A549 (cell line): ENCODE data around the gene TMEM39B. TPM values are rescaled to one million over a fixed set of nuclear protein-coding genes. Genes with fewer than 3 reads are reported as not detected.
A peak's percentile ranks its signal among the peaks of the same experiment; 100 is the strongest.

Experiments used
- ATAC-seq, 2 experiments: fragments of 200-7000 bp in 1 of 2; fragments of >200 bp in 1 of 2; cut with Nextera tagmentation in 1 of 2; cut with Tn5 transposase in 1 of 2; 3 replicates each; pipeline versions ENCODE4 v1.8.0 to v1.9.1; 2018 to 2020; ENCODE audit warnings: mild to moderate bottlenecking in 1 of 2, moderate library complexity in 1 of 2
- CTCF ChIA-PET: fragments of 300-600 bp; sonication (Branson Sonifier 250); formaldehyde crosslinking; extraction: SDS; loops from one replicate; lab custom pipeline; 2021; ENCODE audit warnings: antibody characterized with exemption, inconsistent platforms; lab: Yijun Ruan, JAX
- POLR2A ChIA-PET: fragments of 350-600 bp; formaldehyde crosslinking; extraction: SDS; loops from one replicate; lab custom pipeline; 2021; ENCODE audit warnings: antibody characterized with exemption, inconsistent platforms; lab: Yijun Ruan, JAX
- DNase-seq, 2 experiments: peaks; one replicate each; pipeline versions ENCODE4 v3.0.0 to v3.0.0-alpha.2; 2011 to 2016; ENCODE audit warnings: low read depth in 1 of 2, low spot score in 1 of 2
- FAIRE-seq: peaks from 2 replicates; lab custom pipeline; 2011; peaks lifted over from hg19 to GRCh38; lab: Jason Lieb, UNC
- H3K27ac ChIP-seq, 2 experiments: fragments of >200 bp; sonication (Bioruptor Twin); formaldehyde crosslinking; 3 replicates each; pipeline ENCODE4 v1.5.1; 2016 to 2017
- H3K4me1 ChIP-seq: fragments of >200 bp; sonication (Bioruptor Twin); formaldehyde crosslinking; 3 replicates; pipeline ENCODE4 v1.6.1; 2016
- H3K4me2 ChIP-seq: fragments of >200 bp; sonication (Bioruptor Twin); formaldehyde crosslinking; 3 replicates; pipeline ENCODE4 v1.6.1; 2016
- H3K4me3 ChIP-seq: fragments of >200 bp; sonication (Bioruptor Twin); formaldehyde crosslinking; 3 replicates; pipeline ENCODE4 v1.5.1; 2016
- H3K9me3 ChIP-seq: fragments of >200 bp; sonication (Bioruptor Twin); formaldehyde crosslinking; 3 replicates; pipeline ENCODE4 v1.6.1; 2016
- BHLHE40 ChIP-seq: IDR thresholded peaks from 2 replicates; pipeline ENCODE4 v1.6.1; 2012; ENCODE audit warnings: low read depth, low read length, inconsistent platforms
- CEBPB ChIP-seq, 2 experiments: fragments of >200 bp in 1 of 2; sonication (Bioruptor Twin) in 1 of 2; formaldehyde crosslinking in 1 of 2; IDR thresholded peaks; 2 replicates each; pipeline ENCODE4 v1.6.1; 2012 to 2016
- EHF ChIP-seq: fragments of 250-450 bp; sonication (Bioruptor Pico); IDR thresholded peaks from 2 replicates; pipeline ENCODE4 v1.5.0; 2020; ENCODE audit warnings: mild to moderate bottlenecking
- FOXS1 ChIP-seq: fragments of 250-450 bp; sonication (Bioruptor Pico); IDR thresholded peaks from 2 replicates; pipeline ENCODE4 v1.5.0; 2020; ENCODE audit warnings: mild to moderate bottlenecking, moderate library complexity
- HDAC2 ChIP-seq: fragments of 200-600 bp; sonication (generic); IDR thresholded peaks from 2 replicates; pipeline ENCODE4 v1.6.1; 2016
- HOXB13 ChIP-seq: fragments of 250-450 bp; sonication (Bioruptor Pico); IDR thresholded peaks from 2 replicates; pipeline ENCODE4 v1.5.0; 2020; ENCODE audit warnings: low read depth, mild to moderate bottlenecking, moderate library complexity
- JUN ChIP-seq, 2 experiments: fragments of >200 bp; sonication (Bioruptor Twin); formaldehyde crosslinking; IDR thresholded peaks; 2 replicates in 1 of 2; 3 replicates in 1 of 2; pipeline ENCODE4 v1.6.1; 2016 to 2017
- POLR2A ChIP-seq: IDR thresholded peaks from 2 replicates; pipeline ENCODE4 v1.6.1; 2012; ENCODE audit warnings: mild to moderate bottlenecking, low read length
- POLR2AphosphoS2 ChIP-seq: conservative IDR thresholded peaks from 2 replicates; pipeline ENCODE4 v1.6.1; 2012; ENCODE audit warnings: low read length, improper control_type of control experiment, inconsistent platforms
- RCOR1 ChIP-seq: fragments of 150-350 bp; IDR thresholded peaks from 2 replicates; pipeline ENCODE4 v1.6.1; 2014; ENCODE audit warnings: antibody characterized with exemption, low read length, low read depth
- TP53 ChIP-seq: fragments of 250-450 bp; sonication (Bioruptor Pico); IDR thresholded peaks from 2 replicates; pipeline ENCODE4 v1.5.0; 2021; ENCODE audit warnings: mild to moderate bottlenecking, moderate library complexity
- ZC3H11A ChIP-seq: fragments of 450-650 bp; IDR thresholded peaks from 2 replicates; pipeline ENCODE4 v1.6.1; 2014; ENCODE audit warnings: antibody characterized with exemption, mild to moderate bottlenecking
- ZSCAN20 ChIP-seq: fragments of 250-450 bp; sonication (Bioruptor Pico); IDR thresholded peaks from 2 replicates; pipeline ENCODE4 v1.8.0; 2022; ENCODE audit warnings: mild to moderate bottlenecking, moderate library complexity
- WGBS: methylation state at CpG from one replicate; pipeline ENCODE4 v1.1.6; 2017; ENCODE audit errors: missing lambda C conversion rate; 5-methylcytosine and 5-hydroxymethylcytosine counted together
- polyA plus RNA-seq, 4 experiments: library from polyadenylated mRNA; depleted of rRNA in 3 of 4; stranded (reverse); fragments of >200 nt; fragmentation: RNase III in 1 of 4; extraction: RNeasy Plus Mini Kit Qiagen cat#74134 plus additional on column Dnase treatment in 1 of 4; gene quantifications; 2 replicates in 3 of 4; 3 replicates in 1 of 4; pipeline ENCODE4 v1.2.3, GENCODE V29; 2011 to 2017
- TF ChIP-seq, protein P1 (sequence below): fragments of 150-350 bp; IDR thresholded peaks from 2 replicates; pipeline ENCODE4 v1.6.1; 2014; ENCODE audit warnings: low read depth, mild to moderate bottlenecking, low read length
- TF ChIP-seq, protein P2 (sequence below): fragments of 250-450 bp; sonication (Bioruptor Pico); IDR thresholded peaks from 2 replicates; pipeline ENCODE4 v1.5.0; 2021; ENCODE audit warnings: mild to moderate bottlenecking, moderate library complexity, borderline replicate concordance

The TMEM39B gene
- polyA plus RNA-seq, 2 of the 4 experiments (the other 2 are of a cell fraction) = 8.5 to 10.8 TPM

DNA sequence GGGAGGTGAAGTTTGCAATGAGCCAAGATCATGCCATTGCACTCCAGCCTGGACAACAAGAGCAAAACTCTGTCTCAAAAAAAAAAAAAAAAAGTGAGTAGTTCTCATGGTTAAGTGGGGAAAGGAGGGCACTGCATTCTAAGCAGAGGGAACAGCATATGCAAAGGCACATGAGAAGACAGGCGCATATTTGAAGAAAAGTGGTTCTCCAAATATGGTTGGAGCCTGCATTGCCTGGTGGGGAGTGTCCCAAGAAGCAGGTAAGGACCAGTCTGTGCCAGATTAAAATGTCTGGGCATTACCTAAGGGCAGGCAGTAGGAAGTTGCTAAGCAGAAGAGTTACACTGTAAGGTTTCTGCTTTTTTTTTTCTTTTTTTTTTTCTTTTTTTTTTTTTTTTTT is 32.6 kb downstream of the TMEM39B start:
- CTCF ChIA-PET = no interaction called here
- POLR2A ChIA-PET = no interaction called here
- 93% methylated on average over 1 of the region's 1 CpG for WGBS
- DNase-seq (no peak), FAIRE-seq (no peak), ATAC-seq (no peak)
- Histone ChIP-seq H3K9me3 (no peaks in the 10 kb centered on the region), H3K4me3 (no peak overlapping the region), H3K4me1 (peaks cover 17% of the 10 kb centered on the region; the same call in 2 of the 3 replicates), H3K27ac (no peak overlapping the region)
- TF ChIP-seq JUN (IDR thresholded peaks at IDR 0.05) (no peak), HDAC2 (no peak), CEBPB (IDR thresholded peaks at IDR 0.05) (no peak), RCOR1 (no peak), EHF (CRISPR knock-in tag) (no peak), ZC3H11A (no peak), POLR2A (no peak)
- TF ChIP-seq, protein P1, sequence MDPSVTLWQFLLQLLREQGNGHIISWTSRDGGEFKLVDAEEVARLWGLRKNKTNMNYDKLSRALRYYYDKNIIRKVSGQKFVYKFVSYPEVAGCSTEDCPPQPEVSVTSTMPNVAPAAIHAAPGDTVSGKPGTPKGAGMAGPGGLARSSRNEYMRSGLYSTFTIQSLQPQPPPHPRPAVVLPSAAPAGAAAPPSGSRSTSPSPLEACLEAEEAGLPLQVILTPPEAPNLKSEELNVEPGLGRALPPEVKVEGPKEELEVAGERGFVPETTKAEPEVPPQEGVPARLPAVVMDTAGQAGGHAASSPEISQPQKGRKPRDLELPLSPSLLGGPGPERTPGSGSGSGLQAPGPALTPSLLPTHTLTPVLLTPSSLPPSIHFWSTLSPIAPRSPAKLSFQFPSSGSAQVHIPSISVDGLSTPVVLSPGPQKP = no peak
- TF ChIP-seq, protein P2, sequence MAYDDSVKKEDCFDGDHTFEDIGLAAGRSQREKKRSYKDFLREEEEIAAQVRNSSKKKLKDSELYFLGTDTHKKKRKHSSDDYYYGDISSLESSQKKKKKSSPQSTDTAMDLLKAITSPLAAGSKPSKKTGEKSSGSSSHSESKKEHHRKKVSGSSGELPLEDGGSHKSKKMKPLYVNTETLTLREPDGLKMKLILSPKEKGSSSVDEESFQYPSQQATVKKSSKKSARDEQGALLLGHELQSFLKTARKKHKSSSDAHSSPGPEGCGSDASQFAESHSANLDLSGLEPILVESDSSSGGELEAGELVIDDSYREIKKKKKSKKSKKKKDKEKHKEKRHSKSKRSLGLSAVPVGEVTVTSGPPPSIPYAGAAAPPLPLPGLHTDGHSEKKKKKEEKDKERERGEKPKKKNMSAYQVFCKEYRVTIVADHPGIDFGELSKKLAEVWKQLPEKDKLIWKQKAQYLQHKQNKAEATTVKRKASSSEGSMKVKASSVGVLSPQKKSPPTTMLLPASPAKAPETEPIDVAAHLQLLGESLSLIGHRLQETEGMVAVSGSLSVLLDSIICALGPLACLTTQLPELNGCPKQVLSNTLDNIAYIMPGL = no peak
- TF ChIP-seq, all 56 proteins: peak for 0
- no peak overlapping the region for H3K4me2 ChIP-seq

DNA sequence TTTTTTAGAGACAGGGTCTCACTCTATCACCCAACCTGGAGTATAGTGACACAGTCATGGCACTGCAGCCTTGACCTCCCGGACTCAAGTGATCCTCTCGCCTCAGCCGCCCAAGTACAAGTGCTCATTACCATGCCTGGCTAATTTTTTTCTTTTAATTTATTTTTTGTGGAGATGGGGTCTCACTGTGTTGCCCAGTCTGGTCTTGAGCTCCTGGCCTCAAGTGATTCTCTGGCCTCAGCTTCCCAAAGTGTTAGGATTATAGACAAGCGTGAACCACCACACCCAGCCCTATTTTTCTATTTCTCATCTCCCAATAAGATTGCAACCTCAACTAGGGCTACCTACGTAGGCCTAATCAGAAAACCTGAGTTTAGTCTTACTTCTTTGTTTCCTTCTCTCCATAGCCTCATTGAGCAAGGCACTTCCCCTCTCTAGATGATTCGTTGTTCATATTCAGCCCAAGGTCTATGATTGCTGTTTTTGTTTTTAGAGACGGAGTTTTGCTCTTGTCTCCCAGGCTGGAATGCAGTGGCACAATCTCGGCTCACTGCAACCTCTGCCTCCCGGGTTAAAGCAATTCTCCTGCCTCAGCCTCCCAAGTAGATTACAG is 34.0 kb downstream of the TMEM39B start:
- TF ChIP-seq HOXB13 (CRISPR knock-in tag) (no peak), TP53 (CRISPR knock-in tag) (no peak), POLR2AphosphoS2 (no peak), RCOR1 (no peak), FOXS1 (no peak)
- no peak for DNase-seq
- CTCF ChIA-PET = no interaction called here
- no peak for FAIRE-seq
- no peak overlapping the region for H3K4me3 ChIP-seq
- no peaks in the 10 kb centered on the region for H3K9me3 ChIP-seq
- 88% methylated on average over 8 of the region's 9 CpGs for WGBS
- peaks cover 7% of the 10 kb centered on the region; the same call in 1 of the 3 replicates for H3K4me1 ChIP-seq
- ATAC-seq = no peak
- peak overlapping the region in 1 of 2 experiments; percentile 97; a peak in 2 of 6 replicates for H3K27ac ChIP-seq
- peak overlapping the region; percentile 66; the same call in 2 of the 3 replicates for H3K4me2 ChIP-seq
- POLR2A ChIA-PET = no interaction called here

DNA sequence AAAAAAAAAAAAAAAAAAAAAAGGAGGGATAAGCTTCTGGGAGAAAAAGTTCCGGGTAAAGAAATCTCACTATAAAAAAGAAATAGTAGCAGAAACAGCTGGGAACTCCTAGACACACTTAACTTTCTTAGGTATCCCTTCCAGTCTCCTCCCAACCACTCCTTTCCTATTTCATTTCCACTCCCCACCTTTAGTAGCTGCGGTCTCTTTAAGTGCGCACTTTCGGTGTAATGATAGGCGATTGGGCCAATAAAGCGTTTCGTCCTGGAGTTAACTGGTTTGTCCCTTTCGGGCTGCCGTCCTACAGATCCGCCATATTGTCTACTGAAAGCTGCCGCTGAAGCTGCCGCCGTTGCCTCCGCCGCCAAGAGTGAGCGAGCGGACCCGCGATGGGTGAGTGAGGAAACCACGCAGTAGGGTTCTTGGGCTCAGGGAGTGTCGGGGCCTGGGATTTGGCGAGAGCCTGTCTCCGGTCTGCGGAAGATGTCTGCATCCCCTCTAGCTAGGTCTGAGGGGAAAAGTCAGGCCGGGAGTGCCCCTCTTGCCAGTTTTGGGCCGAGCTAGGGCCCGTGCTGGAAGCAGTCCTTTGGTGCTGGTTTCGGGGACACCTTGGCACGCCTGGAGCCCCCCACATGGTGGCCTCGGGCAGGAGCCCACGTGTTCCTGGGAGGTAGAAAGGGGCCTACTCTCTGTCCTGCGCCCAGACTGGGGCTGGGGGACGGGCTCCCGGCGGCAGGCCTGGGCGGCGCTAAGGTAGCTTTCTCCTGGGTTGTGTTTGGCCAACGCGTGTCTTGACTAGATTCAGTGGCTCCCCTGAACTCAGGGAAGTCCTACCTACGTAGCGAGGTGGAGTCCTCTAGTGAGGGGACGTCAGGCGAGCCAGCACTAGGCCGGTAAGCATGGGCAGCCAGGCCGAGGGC is 35.3 kb downstream of the TMEM39B start, which contains the start of gene KPNA6:
Gene KPNA6 (plus strand): TSS at position 315 of the 920 bp plus-strand sequence. CDS start 75 bp downstream, at position 390.
- Histone ChIP-seq H3K9me3 (no peaks in the 10 kb centered on the region), H3K27ac (peak within 1 kb of the TSS; percentile 80 to 97), H3K4me3 (peak within 1 kb of the TSS; percentile 62), H3K4me2 (peak within 1 kb of the TSS; percentile 99), H3K4me1 (peaks cover 7% of the 10 kb centered on the region; the same call in 1 of the 3 replicates)
- POLR2A ChIA-PET = interaction anchor here (0.6 to 2.1 kb wide), 5 partner anchors 13 to 400 kb away, joined by 5 to 25 read pairs (median 5); partner anchors contain the start of genes TMEM39B and TXLNA
- no peak for FAIRE-seq
- TF ChIP-seq BHLHE40 (no peak), ZSCAN20 (no peak), JUN (IDR thresholded peaks at IDR 0.05) (peak in 1 of 2 experiments; percentile 57; a peak in 1 of 5 replicates), POLR2A (peak; percentile 28)
- DNase-seq = peak; percentile 67 to 96
- CTCF ChIA-PET = interaction anchor here (0.8 to 2.8 kb wide), 15 partner anchors 8 to 72 kb away, joined by 3 to 17 read pairs (median 4); partner anchors contain the start of genes TMEM39B and TXLNA
- peak; percentile 83 to 85 for ATAC-seq
- under 1% methylated on average over 18 of the region's 45 CpGs for WGBS
